HEK293 (cell line): ENCODE measurements around the gene USP36.

Experiments
- CTCF ChIP-seq: fragments of 450-650 bp; formaldehyde crosslinking; IDR thresholded peaks from 2 replicates; pipeline ENCODE4 v1.5.1; 2016; ENCODE audit warnings: missing biosample characterization, missing genetic modification characterization
- FEZF1 ChIP-seq: fragments of 450-650 bp; formaldehyde crosslinking; IDR thresholded peaks from 2 replicates; pipeline ENCODE4 v1.5.1; 2016; ENCODE audit warnings: missing biosample characterization, missing genetic modification characterization
- HOXD13 ChIP-seq: sonication (generic); formaldehyde crosslinking; IDR thresholded peaks from 2 replicates; pipeline ENCODE4 v1.8.0; 2022; ENCODE audit warnings: missing genetic modification reagents, borderline replicate concordance
- KLF16 ChIP-seq: fragments of 450-650 bp; formaldehyde crosslinking; IDR thresholded peaks from 2 replicates; pipeline ENCODE4 v1.5.1; 2017; ENCODE audit warnings: missing biosample characterization, missing genetic modification characterization
- SCRT1 ChIP-seq: fragments of 450-650 bp; formaldehyde crosslinking; IDR thresholded peaks from 2 replicates; pipeline ENCODE4 v1.5.1; 2016; ENCODE audit warnings: missing biosample characterization, missing genetic modification characterization, borderline replicate concordance
- SP7 ChIP-seq: fragments of 450-650 bp; formaldehyde crosslinking; IDR thresholded peaks from 2 replicates; pipeline ENCODE4 v1.5.1; 2016; ENCODE audit warnings: missing biosample characterization, missing genetic modification characterization
- ZBTB1 ChIP-seq: fragments of 450-650 bp; formaldehyde crosslinking; IDR thresholded peaks from 2 replicates; pipeline ENCODE4 v1.5.1; 2016; ENCODE audit warnings: missing biosample characterization, missing genetic modification characterization
- ZBTB48 ChIP-seq: fragments of 450-650 bp; formaldehyde crosslinking; IDR thresholded peaks from 2 replicates; pipeline ENCODE4 v1.5.1; 2016; ENCODE audit warnings: missing biosample characterization, missing genetic modification characterization
- ZEB2 ChIP-seq: fragments of 450-650 bp; formaldehyde crosslinking; IDR thresholded peaks from 2 replicates; pipeline ENCODE4 v1.5.1; 2016; ENCODE audit warnings: missing biosample characterization, missing genetic modification characterization
- ZFP69B ChIP-seq: fragments of 450-650 bp; formaldehyde crosslinking; IDR thresholded peaks from 2 replicates; pipeline ENCODE4 v1.5.1; 2016; ENCODE audit warnings: missing biosample characterization, missing genetic modification characterization
- ZNF112 ChIP-seq: fragments of 450-650 bp; formaldehyde crosslinking; IDR thresholded peaks from 2 replicates; pipeline ENCODE4 v1.5.0; 2017; ENCODE audit warnings: missing biosample characterization, missing genetic modification characterization
- ZNF138 ChIP-seq: fragments of 450-650 bp; formaldehyde crosslinking; IDR thresholded peaks from 2 replicates; pipeline ENCODE4 v1.5.1; 2016; ENCODE audit warnings: missing biosample characterization, missing genetic modification characterization, borderline replicate concordance
- ZNF19 ChIP-seq: fragments of 450-650 bp; formaldehyde crosslinking; IDR thresholded peaks from 2 replicates; pipeline ENCODE4; 2016; ENCODE audit warnings: missing biosample characterization, missing genetic modification characterization, low read depth
- ZNF2 ChIP-seq: fragments of 450-650 bp; formaldehyde crosslinking; IDR thresholded peaks from 2 replicates; pipeline ENCODE4 v1.5.1; 2016; ENCODE audit warnings: missing biosample characterization, missing genetic modification characterization
- ZNF280D ChIP-seq: fragments of 450-650 bp; formaldehyde crosslinking; IDR thresholded peaks from 2 replicates; pipeline ENCODE4 v1.5.1; 2016; ENCODE audit warnings: missing biosample characterization, missing genetic modification characterization
- ZNF335 ChIP-seq: fragments of 450-650 bp; formaldehyde crosslinking; conservative IDR thresholded peaks from 2 replicates; pipeline ENCODE4 v1.5.1; 2016; ENCODE audit warnings: missing biosample characterization, missing genetic modification characterization
- ZNF341 ChIP-seq: fragments of 450-650 bp; formaldehyde crosslinking; IDR thresholded peaks from 2 replicates; pipeline ENCODE4; 2016; ENCODE audit warnings: low read depth, missing biosample characterization, missing genetic modification characterization
- ZNF354C ChIP-seq: fragments of 450-650 bp; formaldehyde crosslinking; IDR thresholded peaks from 2 replicates; pipeline ENCODE4 v1.5.1; 2016; ENCODE audit warnings: missing biosample characterization, missing genetic modification characterization, low read depth, borderline replicate concordance
- ZNF366 ChIP-seq: fragments of 450-650 bp; formaldehyde crosslinking; conservative IDR thresholded peaks from 2 replicates; pipeline ENCODE4 v1.5.1; 2016; ENCODE audit warnings: missing biosample characterization, missing genetic modification characterization
- ZNF416 ChIP-seq: fragments of 450-650 bp; formaldehyde crosslinking; IDR thresholded peaks from 2 replicates; pipeline ENCODE4 v1.5.1; 2016; ENCODE audit warnings: missing biosample characterization, missing genetic modification characterization
- ZNF426 ChIP-seq: fragments of 450-650 bp; formaldehyde crosslinking; IDR thresholded peaks from 2 replicates; pipeline ENCODE4 v1.5.1; 2017; ENCODE audit warnings: missing biosample characterization, missing genetic modification characterization, mild to moderate bottlenecking, inconsistent platforms, moderate library complexity
- ZNF501 ChIP-seq: fragments of 450-650 bp; formaldehyde crosslinking; IDR thresholded peaks from 2 replicates; pipeline ENCODE4 v1.5.1; 2016; ENCODE audit warnings: missing biosample characterization, missing genetic modification characterization
- ZNF544 ChIP-seq: fragments of 450-650 bp; formaldehyde crosslinking; IDR thresholded peaks from 2 replicates; pipeline ENCODE4 v1.5.0; 2017; ENCODE audit warnings: missing biosample characterization, missing genetic modification characterization
- ZNF571 ChIP-seq: fragments of 450-650 bp; formaldehyde crosslinking; IDR thresholded peaks from 2 replicates; pipeline ENCODE4 v1.5.0; 2017; ENCODE audit warnings: missing biosample characterization, missing genetic modification characterization
- ZNF585B ChIP-seq: fragments of 450-650 bp; formaldehyde crosslinking; IDR thresholded peaks from 2 replicates; pipeline ENCODE4 v1.5.1; 2016; ENCODE audit warnings: missing biosample characterization, missing genetic modification characterization
- ZNF600 ChIP-seq: fragments of 450-650 bp; formaldehyde crosslinking; IDR thresholded peaks from 2 replicates; pipeline ENCODE4 v1.5.1; 2016; ENCODE audit warnings: missing biosample characterization, missing genetic modification characterization
- ZNF623 ChIP-seq: fragments of 450-650 bp; formaldehyde crosslinking; IDR thresholded peaks from 2 replicates; pipeline ENCODE4 v1.5.1; 2016; ENCODE audit warnings: missing biosample characterization, missing genetic modification characterization
- ZNF626 ChIP-seq: fragments of 450-650 bp; sonication (Bioruptor Pico); formaldehyde crosslinking; IDR thresholded peaks from 2 replicates; pipeline ENCODE4 v1.5.1; 2018; ENCODE audit warnings: missing biosample characterization, missing genetic modification characterization, inconsistent platforms
- ZNF704 ChIP-seq: fragments of 450-650 bp; formaldehyde crosslinking; IDR thresholded peaks from 2 replicates; pipeline ENCODE4 v1.5.1; 2016; ENCODE audit warnings: missing biosample characterization, missing genetic modification characterization
- ZNF792 ChIP-seq: fragments of 450-650 bp; formaldehyde crosslinking; IDR thresholded peaks from 2 replicates; pipeline ENCODE4 v1.5.1; 2016; ENCODE audit warnings: missing biosample characterization, missing genetic modification characterization
- TF ChIP-seq, protein P1 (sequence below): fragments of 450-650 bp; formaldehyde crosslinking; IDR thresholded peaks from 2 replicates; pipeline ENCODE4; 2016; ENCODE audit warnings: missing biosample characterization, missing genetic modification characterization

USP36 gene

DNA sequence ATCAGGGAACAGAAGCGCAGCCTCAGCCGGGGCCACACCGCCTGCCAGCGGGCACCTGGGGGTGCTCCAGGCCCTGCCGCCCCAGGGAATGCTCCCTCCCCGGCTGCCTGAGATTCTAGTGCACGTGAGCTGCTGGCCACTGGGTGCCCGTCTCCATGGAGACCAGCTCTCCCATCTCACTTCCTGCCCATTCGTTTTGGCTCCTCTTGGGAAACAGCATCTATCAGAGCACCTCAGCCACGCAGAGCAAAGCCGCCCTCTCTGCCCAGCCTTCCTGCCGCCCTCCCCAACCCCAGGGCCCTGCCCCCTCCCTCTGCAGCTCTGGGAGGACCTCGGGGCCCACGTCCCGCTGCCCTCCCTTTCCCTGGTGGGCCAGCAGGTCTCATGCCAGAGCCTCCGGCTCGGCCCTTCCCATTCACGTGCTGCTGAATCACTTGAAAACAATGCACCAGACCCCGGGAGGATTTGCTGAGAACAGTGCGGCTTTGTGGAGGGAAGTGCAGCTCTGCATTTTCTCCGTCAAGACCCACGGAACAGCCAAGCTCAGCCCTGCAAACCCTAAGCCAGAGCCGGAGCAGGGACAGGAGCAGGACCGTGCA, 43.0 kb upstream of the USP36 start (continued):
- no peak for TF ChIP-seq ZNF585B
- no peak for TF ChIP-seq ZNF623 (tag by site-specific recombination)
- TF ChIP-seq KLF16 (tag by site-specific recombination), result no peak
- TF ChIP-seq ZFP69B (tag by site-specific recombination), result 0 out of 2 replicates have a peak, but pooled peaks have one; percentile 19
- TF ChIP-seq HOXD13 (CRISPR knock-in tag), result no peak
- TF ChIP-seq ZBTB48, result no peak
- TF ChIP-seq ZNF626 (tag by site-specific recombination), result no peak
- no peak for TF ChIP-seq FEZF1 (tag by site-specific recombination)
- no peak for TF ChIP-seq ZNF792 (tag by site-specific recombination)
- no peak for TF ChIP-seq ZNF335 (tag by site-specific recombination)
- no peak for TF ChIP-seq ZNF19 (tag by site-specific recombination)
- TF ChIP-seq, protein P1, sequence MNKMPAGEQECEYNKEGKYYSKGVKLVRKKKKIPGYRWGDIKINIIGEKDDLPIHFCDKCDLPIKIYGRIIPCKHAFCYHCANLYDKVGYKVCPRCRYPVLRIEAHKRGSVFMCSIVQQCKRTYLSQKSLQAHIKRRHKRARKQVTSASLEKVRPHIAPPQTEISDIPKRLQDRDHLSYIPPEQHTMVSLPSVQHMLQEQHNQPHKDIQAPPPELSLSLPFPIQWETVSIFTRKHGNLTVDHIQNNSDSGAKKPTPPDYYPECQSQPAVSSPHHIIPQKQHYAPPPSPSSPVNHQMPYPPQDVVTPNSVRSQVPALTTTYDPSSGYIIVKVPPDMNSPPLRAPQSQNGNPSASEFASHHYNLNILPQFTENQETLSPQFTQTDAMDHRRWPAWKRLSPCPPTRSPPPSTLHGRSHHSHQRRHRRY (tag by site-specific recombination), result no peak
- no peak for TF ChIP-seq ZNF426 (tag by site-specific recombination)
- 0 out of 2 replicates have a peak, but pooled peaks have one; percentile 21 for TF ChIP-seq ZNF341
- no peak for TF ChIP-seq ZNF112 (tag by site-specific recombination)
- TF ChIP-seq ZEB2 (tag by site-specific recombination), result no peak
- no peak for TF ChIP-seq ZNF544 (tag by site-specific recombination)
- TF ChIP-seq CTCF (tag by site-specific recombination), result 0 out of 2 replicates have a peak, but pooled peaks have one; percentile 27
- TF ChIP-seq ZNF501 (tag by site-specific recombination), result no peak
- TF ChIP-seq ZNF366 (tag by site-specific recombination), result no peak
- TF ChIP-seq ZNF354C (tag by site-specific recombination), result no peak
- no peak for TF ChIP-seq ZNF2 (tag by site-specific recombination)
- TF ChIP-seq ZNF571 (tag by site-specific recombination), result no peak
- no peak for TF ChIP-seq SP7 (tag by site-specific recombination)
- no peak for TF ChIP-seq ZNF138 (tag by site-specific recombination)
- TF ChIP-seq ZBTB1 (tag by site-specific recombination), result no peak
- no peak for TF ChIP-seq ZNF416 (tag by site-specific recombination)
- TF ChIP-seq SCRT1 (tag by site-specific recombination), result no peak
- TF ChIP-seq ZNF704 (tag by site-specific recombination), result no peak
- no peak for TF ChIP-seq ZNF280D (tag by site-specific recombination)
- TF ChIP-seq ZNF600 (tag by site-specific recombination), result peak; percentile 54; the same call in 1 of the 2 replicates
